ENCODE measurements around the gene CNTN5. TPM values are rescaled to one million over a fixed set of nuclear protein-coding genes. Genes with fewer than 3 reads are reported as not detected.

CNTN5 gene
- total RNA-seq, 4 donors from 2014 or later: 0.12 TPM; not detected in 3

GRCh38 chr11:99640671-99641070 is 619.9 kb downstream of the CNTN5 start:
- H3K36me3 ChIP-seq: no peaks in the 10 kb centered on the region
- no peak overlapping the region for H3K27ac ChIP-seq
- H3K4me1 ChIP-seq: no peaks in the 10 kb centered on the region
- DNase-seq: no peak
- H3K27me3 ChIP-seq: no peaks in the 10 kb centered on the region
- no peak for TF ChIP-seq POLR2A (IDR thresholded peaks at IDR 0.05)
- no peak for TF ChIP-seq CTCF (IDR thresholded peaks at IDR 0.05)
- H3K4me3 ChIP-seq: no peak overlapping the region
- H3K9me3 ChIP-seq: no peaks in the 10 kb centered on the region
- intact Hi-C loops (cut with DNase I): no loop called here

- Histone ChIP-seq H3K27me3 (no peaks in the 10 kb centered on the region), H3K27ac (no peak overlapping the region), H3K4me3 (no peak overlapping the region), H3K4me1 (no peaks in the 10 kb centered on the region), H3K36me3 (no peaks in the 10 kb centered on the region), H3K9me3 (no peaks in the 10 kb centered on the region)
- TF ChIP-seq CTCF (IDR thresholded peaks at IDR 0.05): no peak
- no peak for TF ChIP-seq POLR2A (IDR thresholded peaks at IDR 0.05)
- WGBS, 2 donors: 26 to 56% methylated on average over 2 of the region's 2 CpGs
- intact Hi-C loops (cut with DNase I): no loop called here
- no peak for DNase-seq
Observed at GRCh38 chr11:99645934-99646333, 625.2 kb downstream of the CNTN5 start.

- no peak for DNase-seq
- WGBS, 2 donors: 40% methylated on average over 2 of the region's 2 CpGs
- intact Hi-C loops (cut with DNase I): no loop called here
- Histone ChIP-seq H3K27ac (no peak overlapping the region), H3K9me3 (no peaks in the 10 kb centered on the region), H3K4me1 (no peaks in the 10 kb centered on the region), H3K27me3 (no peaks in the 10 kb centered on the region), H3K36me3 (no peaks in the 10 kb centered on the region), H3K4me3 (no peak overlapping the region)
- TF ChIP-seq POLR2A (IDR thresholded peaks at IDR 0.05): no peak
- no peak for TF ChIP-seq CTCF (IDR thresholded peaks at IDR 0.05)
Observed at GRCh38 chr11:99670067-99670676, 649.4 kb downstream of the CNTN5 start.

GRCh38 chr11:99671808-99672409 is 651.2 kb downstream of the CNTN5 start:
- Histone ChIP-seq H3K27me3 (no peaks in the 10 kb centered on the region), H3K9me3 (no peaks in the 10 kb centered on the region), H3K4me1 (no peaks in the 10 kb centered on the region), H3K27ac (no peak overlapping the region), H3K36me3 (no peaks in the 10 kb centered on the region), H3K4me3 (no peak overlapping the region)
- TF ChIP-seq POLR2A (IDR thresholded peaks at IDR 0.05): no peak
- no peak for TF ChIP-seq CTCF (IDR thresholded peaks at IDR 0.05)
- no peak for DNase-seq
- 71 to 72% methylated on average over 8 of the region's 8 CpGs for WGBS, 2 donors
- intact Hi-C loops (cut with DNase I): no loop called here

GRCh38 chr11:99676292-99676691 is 655.5 kb downstream of the CNTN5 start:
- 63 to 69% methylated on average over 4 of the region's 4 CpGs for WGBS, 2 donors
- intact Hi-C loops (cut with DNase I): no loop called here
- H3K4me1 ChIP-seq: no peaks in the 10 kb centered on the region
- H3K4me3 ChIP-seq: no peak overlapping the region
- TF ChIP-seq CTCF (IDR thresholded peaks at IDR 0.05) (no peak), POLR2A (IDR thresholded peaks at IDR 0.05) (no peak)
- no peaks in the 10 kb centered on the region for H3K9me3 ChIP-seq
- H3K27ac ChIP-seq: no peak overlapping the region
- H3K36me3 ChIP-seq: no peaks in the 10 kb centered on the region
- DNase-seq: no peak
- H3K27me3 ChIP-seq: no peaks in the 10 kb centered on the region

Data from esophagus squamous epithelium (tissue), 5 donors.